Stimulated activated CD4-positive, alpha-beta T cell treated with anti-CD3 and anti-CD28 coated beads, Interleukin-15, amount 100 ng/mL, for 48 hours (primary cell): ENCODE measurements around the gene KCNA1.
"Not testable (repeated sequence)": the region's sequence is repeated elsewhere in the genome, so short reads cannot be mapped to it uniquely, and the experiment has no call there.

Experiments used
- DNase-seq, 2 donors: peaks; one replicate each; pipeline ENCODE4 v3.0.0-alpha.2; 2020; ENCODE audit warnings: low read depth in 2 of 2

KCNA1 gene

DNA sequence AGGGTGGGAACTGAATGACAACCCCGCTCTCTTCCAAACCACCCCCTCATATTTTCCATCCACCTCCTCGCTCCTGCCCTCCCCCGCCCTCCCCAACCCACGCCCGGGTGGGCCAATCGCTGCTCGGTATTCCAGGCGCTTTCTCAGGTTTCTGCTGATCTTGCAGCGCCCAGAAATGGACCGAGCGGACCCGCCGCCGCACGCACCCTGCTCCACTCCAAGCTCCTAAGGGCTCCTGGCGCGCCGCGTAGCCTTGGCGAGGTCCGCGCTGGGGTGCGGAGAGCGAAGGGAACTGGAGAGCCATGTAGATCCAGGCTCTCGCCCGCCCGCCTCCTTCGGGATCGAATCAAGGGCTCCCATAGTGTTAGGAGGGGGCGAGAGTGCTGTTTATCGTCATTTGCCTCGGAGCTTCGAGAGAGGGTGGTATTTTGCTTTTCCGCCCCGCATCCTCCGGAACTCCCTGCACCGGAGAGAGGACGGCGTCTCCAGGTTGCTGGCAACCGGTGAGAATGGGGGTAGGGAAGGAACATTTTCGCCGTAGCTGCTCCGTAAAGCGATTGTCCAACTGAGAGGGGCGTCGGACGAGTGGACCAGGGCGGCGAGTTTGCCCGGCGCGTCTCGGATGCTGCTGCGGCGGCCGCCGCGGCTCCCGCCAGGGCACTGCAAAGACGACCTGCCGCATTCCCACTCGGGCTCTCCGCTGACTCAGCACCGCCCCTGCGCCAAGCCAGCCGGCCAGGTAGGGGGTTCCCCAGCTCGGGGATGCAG, at the start of gene KCNA1:
Gene KCNA1 (plus strand): TSS at position 172 of the 768 bp plus-strand sequence. CDS start 1,474 bp downstream, outside the sequence.
- DNase-seq, result no peak

DNA sequence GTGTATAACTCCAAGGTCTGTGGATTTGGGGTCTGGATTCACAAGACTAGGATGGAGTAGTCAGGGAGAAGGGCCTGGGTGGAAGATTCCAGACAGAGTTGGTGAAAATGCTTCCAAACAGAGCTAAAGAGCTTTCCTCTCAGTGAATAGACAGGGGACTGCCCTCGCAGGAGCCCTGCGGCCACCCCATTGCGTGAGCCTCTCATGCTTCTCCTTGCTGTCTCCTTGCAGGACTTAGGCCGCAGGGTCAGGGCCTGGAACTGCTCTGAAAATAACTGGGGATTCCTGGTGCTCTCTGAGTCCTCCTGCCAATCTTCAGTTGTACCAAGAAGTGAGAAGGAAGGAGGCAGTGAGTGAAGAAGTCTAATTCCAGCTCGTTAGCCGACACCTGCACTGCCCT, 49.0 kb upstream of the KCNA1 start:
- DNase-seq, result no peak

DNA sequence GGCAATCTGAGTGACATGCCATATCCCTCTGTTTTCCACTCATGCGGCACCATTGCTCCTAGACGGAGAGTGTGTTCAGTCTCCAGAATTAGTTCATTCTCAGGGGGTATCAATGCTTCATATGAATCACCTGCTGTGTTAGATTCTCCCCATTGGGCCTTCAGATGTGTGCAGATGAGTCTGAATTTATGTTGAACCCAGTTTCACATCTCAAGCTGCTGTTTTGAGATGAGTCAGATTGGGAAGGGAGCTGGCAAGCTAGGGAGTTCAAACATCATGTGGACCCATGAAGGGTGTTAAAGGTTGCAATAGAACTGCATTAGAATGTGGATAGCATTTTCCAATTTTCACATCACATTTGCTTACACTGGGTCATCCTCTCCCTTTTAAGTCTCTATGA, 46.9 kb upstream of the KCNA1 start:
- DNase-seq, result no peak

DNA sequence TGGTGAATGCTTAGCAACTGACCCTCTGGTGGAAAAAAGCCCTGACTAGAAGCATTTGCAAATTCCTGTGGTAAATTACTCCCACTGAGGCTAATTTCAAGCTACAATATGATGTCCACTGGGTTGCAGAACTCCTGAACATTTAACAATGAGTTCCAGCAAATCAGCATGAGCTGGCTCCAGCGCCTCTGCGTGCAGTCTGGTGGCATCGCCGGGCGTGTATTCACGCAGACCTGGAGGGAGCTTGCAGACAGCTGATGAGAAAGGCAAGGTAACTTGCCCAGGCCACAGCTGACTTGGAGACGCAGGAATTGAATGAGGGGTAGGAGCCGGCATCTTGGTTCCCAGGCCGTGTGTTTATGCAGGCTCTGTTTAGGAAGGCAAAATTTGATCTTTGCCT, 45.1 kb upstream of the KCNA1 start:
- no peak for DNase-seq

DNA sequence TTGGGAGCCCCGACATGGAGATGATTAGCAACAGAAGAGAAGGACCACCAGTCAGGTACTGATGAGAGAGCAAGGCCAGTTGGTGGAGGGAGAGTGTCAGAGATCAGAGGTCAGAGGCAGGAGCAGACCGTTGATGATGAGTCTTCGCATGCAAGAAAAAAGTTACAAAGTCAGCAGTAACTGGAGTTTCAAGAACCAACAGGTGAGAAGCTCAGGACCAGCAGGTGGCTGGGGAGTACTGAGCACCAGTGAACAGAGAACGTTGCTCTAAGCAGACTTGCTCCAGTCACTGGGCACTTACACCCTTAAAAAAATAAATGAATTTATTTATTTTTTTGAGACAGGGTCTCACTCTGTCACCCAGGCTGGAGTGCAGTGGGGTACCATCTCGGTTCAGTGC, 44.5 kb upstream of the KCNA1 start:
- no peak for DNase-seq

DNA sequence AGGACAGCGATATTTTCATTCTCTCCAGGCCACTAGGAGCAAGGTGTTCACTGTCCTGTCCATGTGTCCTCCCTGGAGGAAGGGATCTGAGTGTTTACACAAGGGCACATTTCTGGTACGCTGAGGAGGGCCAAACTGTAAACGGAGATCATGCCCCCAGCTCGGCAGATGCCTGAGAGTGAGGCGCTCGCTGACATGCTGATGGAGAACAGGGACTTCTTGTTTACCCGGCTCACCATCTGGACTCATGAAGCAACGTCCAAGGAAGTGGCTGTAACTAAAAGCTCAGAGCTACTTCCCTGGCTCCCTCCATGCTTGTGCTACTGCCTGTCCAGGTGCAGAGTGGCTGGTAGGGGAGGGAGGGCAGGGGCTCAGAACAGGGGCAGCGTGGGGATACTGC, 43.4 kb upstream of the KCNA1 start:
- DNase-seq, result no peak

DNA sequence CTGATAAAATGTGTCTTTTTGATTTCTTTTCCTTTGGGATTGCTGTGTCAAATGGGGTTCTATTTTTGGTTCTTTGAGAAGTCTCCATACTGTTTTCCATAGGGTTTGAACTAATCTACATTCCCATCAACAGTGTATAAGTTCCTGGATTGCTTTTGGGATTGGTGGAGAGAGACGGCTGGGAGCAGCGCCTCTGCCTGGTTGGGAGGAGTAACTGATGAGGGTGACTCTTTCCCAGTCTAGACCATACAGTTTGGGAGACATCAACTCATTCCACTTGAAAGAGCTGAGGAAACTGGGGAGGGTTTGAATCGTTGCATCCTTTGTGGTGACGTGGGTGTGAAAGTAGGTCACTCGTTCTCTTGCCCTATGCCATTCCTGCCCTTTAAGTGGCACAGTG, 42.3 kb upstream of the KCNA1 start:
- DNase-seq, result no peak

DNA sequence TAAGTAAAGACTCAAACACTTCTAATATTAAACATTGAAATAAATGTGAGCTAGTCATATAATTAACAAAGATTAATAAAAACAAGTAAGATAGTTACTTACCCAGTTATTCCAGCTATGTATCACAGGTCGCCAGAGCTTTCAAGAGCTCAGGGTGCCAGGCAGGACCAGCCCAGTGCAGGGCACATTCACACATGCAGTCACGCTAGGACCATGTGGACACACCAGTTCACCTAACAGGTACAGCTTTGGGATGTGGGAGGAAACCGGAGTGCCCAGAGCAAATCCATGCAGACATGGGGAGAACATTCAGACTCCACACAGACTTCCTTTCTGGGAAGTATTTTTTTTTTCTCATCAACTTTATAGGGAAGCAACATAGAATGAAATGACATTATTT, 39.3 kb upstream of the KCNA1 start:
- DNase-seq, result no peak

DNA sequence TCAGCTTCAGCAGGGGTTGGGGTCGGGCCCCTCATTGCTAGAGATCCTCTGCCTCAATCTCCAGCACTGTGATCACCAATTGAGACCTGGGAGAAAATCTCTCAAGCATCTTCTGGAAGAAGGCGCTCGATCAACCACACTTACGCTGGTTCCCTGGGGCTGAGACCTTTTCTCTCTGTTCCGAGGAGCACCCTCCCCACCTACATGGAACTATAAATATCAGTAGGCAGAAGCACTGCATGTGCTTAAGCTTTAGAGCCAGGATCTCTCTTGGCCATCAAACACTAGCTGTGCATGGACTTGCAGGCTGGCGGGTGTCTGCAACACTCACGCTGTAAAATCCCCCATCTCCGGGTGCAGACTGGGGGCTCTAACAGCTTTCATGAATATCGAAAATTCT, 38.2 kb upstream of the KCNA1 start:
- DNase-seq, result no peak

DNA sequence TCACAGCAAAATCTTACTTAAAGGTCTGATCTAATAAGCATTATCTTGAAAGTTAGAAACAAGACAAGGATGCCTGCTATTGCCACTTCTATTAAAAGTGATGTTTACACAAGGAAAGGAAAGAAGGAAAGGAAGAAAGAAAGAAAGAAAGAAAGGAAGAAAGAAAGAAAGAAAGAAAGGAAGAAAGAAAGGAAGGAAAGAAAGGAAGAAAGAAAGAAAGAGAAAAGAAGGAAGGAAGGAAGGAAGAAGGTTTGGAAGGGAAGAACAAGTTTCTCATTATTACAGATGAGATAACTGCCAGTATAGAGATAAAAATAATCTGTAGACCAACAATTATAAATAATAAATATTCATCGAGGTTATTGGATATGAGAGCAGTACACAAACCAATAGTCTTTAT, 35.8 kb upstream of the KCNA1 start:
- no peak for DNase-seq

DNA sequence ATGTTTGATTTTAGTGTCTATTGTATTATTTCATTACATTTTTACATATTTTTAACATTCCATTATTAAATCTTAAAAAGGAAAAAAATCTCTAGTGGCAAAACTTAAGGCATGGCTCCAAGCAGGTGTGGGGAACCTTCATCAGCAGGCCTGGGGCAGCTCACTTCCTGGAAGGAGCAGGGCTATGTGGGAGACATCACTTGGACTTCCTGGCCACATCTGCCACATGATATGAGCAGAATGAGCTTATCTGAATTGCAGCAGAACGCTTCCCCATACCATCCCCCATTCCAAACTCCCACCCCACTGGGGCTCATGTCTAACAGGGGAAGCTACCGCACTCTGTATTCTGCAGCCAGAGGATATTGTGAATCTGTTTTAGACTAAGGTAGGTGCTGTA, 35.0 kb upstream of the KCNA1 start:
- DNase-seq, result no peak

DNA sequence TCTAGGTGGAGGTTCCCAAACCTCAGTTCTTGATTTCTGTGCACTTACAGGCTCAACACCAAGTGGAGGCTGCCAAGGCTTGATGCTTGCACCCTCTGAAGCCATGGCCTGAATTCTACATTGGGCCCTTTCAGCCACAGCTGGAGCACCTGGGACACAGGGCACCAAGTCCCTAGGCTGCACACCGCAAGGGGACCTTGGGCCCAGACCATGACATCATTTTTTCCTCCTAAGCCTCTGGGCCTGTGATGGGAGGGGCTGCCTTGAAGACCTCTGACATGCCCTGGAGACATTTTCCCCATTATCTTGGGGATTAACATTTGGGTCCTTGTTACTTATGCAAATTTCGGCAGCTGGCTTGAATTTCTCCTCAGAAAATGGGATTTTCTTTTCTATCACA, 30.2 kb upstream of the KCNA1 start:
- DNase-seq, result not testable (repeated sequence)

DNA sequence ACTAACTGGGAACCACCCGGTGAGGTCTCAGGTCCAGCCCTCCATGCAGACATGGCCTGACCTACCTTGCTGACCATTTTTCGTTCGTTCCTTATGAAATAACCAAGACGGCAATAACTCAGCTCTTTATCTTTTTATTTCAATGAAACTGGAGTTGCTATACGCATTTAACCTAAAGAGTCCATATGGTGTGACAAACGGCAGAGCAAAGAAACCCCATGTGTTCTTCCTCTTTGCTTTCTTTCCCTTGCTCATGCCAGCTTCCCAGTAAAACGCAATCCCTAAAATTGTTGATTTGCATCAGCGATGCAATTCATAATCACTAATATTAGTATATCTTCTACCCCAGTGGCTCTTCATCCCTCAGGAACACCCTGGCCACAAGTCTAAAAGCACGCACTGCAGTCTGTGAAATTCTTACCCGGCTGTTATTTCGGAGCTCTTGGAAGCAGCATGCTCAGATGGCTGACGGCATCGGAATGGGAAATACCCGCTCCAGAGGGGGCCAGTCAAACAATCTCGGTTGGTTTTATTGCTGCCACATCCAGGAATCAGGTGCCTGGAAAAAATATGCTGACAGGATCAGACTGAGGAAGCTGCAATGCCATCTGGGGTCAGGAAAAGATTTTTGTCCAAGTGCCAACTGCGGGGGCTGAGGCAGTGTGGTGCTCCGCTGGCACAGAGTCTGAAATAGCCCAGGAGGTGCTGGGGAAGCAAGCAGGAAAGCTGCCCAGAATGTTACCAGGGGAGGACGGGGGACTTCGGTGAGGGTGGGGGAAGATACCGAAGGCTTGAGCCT, 28.2 kb upstream of the KCNA1 start:
- no peak for DNase-seq

DNA sequence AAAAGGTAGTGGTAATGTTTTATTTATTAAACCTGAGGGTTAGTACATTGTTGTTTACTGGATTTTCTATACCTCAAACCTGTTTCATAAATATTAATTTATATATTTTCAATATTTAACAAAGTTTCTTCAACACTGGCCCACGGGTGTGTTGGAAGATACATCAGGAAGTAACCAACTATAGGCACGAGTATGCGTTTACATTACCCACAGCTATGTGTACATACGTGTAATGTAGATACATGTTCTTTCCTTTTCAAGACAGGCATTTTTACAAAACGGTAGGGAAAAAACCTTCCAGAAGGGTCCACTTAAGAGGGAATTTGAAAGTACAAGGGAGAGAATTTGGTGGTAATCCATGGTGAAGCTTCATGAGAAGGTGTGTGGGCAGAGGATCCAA, 17.8 kb upstream of the KCNA1 start:
- DNase-seq, result no peak

DNA sequence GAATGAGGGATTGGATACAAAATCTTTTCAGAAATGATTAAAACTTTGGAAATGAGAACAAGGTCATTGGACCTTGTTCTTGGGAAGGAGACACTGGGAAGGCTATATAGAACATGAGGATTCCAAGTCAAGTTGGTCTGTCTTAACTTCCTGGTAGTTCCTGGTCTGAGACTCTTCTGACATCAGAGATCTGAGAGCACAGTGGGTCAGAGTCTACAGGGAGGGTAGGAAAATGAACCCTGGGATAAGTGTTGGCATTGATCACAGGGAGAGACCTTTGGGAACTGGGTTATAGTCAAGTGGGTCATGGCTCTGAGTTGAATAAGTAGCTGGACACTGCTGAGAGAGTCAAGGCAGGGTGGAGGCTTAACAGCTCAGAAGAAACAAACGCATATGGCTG, 17.3 kb upstream of the KCNA1 start:
- no peak for DNase-seq

DNA sequence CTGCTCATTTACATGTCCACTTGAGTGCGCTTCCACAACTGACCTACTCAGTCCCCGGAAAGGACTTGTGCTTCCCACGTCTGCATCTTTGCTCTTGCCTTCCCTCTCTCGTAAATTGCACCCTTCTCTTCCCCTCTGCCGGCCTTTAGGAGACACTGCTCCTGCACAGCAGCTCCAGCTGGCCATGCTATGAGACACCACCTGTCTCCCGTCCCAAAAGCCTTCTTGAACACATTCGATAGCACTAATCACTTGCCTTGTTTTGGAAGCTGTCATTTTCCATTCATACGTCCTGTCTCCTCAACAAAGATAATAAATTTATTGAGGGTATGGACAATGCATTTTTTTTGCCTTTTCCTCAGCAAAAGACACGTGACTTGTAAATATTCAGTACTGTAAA, 15.7 kb upstream of the KCNA1 start:
- DNase-seq, result no peak

DNA sequence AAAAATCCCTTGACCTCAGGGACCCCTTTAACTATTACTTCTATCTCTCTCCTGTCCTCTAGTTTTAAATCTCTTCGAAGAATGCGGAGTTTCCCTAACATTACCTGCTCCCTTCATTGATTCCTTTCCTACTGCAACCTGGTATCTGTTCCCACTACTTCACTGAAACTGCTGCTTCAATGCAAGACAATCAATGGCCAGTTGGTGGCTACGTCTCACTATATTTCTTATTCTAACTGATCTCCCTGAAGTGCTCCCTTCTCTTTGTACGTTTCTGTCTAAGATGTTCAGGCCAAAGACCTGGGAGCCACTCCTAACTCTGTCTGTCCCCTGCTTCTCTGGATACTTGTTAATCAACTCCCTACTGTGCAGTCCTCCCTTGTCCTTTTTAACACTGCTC, 10.3 kb upstream of the KCNA1 start:
- no peak for DNase-seq

DNA sequence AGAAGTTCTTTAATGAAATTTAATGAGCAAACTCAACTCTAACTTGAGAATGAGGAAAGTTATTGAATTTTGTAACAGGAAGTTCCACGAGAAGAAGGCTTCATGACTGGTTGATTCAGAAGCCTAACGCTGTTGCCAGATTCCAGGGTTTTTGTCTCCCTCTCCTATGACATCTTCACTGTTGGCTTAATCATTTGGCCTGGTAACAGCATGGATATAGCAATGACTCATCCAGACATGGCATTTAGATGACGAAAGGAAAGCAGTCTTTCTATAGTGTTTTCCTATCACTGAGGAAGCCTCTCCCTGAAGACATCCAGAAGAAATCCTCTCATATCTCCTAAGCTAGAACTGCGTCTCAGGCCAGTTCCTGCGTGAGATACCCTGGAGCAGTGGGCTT, 9.4 kb upstream of the KCNA1 start:
- no peak for DNase-seq

DNA sequence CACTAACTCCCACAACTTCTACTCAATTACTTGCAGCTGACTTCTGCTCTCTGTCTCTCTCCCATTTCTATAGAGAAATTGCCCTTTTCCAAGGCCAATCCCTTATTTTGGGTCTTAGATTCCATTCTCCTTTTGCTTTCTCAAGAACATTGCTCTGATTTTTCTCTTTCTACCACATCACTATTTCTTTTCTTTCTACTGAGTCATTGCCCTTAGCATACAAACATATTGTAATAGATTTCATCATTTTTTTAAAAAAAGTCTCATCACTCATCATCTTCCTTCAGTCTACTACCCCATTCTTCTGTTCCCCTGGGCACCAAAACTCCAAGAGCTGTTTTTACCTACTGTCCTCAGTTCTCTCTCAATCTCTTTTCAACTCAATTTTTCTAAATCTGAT, 4.4 kb upstream of the KCNA1 start:
- no peak for DNase-seq

DNA sequence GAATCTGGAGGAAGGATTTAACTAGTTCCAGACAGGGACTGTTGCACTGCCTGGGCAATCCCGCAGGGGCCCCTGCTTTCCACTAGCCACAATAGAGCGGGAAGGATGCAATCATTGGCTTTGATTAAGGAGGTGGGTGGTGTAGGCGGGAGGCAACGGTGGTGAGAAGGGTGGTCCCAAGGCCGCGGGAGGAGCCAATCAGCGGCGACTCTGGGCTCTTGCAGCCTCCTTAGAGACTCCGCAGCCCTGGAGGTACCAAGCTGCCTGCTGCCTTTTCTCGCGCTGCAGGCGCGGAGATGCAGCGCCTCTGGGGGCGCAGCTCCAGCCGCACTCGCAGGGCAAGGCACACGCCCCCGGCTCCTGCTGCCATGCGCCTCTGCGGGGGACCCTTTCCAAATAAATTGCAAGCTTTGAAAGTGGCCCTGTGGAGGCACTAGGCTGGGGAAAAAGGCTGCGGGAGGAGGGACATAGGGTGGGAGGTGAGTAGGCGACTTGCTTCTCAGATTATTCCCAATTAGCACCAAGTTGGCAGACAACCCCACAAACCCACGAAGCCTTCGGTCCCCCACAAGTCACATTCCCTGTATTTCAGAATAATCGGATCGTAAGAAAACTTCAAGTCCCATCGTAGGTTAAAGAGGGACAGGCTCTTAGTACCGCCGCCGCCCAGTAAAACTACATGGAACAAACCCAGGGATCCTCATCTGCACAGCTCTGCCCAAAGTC, 858 bp upstream of the KCNA1 start:
- no peak for DNase-seq

DNA sequence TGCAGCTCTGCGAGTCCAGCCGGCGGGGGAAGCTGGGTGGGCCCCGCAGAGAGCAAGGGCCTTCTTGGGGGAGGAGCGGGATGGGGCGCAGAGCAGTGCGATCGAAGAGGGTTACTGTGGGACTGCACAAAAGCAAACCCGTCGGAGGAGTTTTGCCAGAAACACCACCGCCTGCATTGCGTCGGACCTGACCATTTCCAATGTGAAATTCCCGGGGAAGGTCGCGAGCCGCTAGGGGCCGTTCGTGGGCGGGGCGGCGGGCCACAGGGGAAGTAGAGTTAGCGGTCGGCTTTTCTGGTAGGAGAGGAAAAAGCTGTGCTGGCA, 333 bp upstream of the KCNA1 start:
- no peak for DNase-seq

DNA sequence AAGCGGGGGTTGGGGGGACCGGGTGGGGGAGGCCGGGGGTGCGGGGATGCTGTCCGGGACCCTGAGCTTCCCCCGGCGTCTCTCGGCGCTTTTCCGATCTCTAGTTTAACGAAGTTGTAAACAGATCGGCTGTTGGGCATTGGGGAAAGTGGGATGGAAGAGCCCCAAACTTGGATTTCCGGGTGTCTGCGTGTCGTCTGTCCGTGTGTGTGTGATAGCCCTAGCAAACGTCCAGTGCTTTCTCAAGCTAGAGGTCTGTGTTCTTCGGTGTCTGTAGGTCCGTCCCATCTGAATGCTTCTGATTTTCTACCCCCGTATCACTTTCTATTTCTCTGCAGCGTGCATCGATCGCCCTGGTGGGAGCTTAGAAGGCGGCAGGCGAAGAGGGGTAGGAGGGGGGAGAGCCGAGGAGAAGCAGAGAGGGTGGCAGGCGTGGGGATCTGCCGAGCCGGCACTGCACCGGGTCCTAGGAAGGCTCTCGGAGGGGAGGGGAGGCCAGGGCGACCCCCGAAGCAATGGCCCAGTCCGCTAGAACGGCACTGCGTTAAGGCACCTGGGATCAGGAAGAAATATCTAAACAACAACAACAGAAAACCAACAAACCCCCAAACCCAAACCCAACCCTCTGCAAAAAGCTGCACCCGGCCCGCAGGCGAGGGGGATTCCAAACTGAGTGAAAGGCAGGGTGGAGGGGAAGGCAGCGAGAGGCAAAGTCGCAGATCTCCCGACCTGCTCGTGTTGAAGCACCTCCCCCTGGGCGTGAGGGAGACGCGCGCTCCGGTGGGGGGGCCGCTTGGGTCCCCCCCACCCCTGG, 1.0 kb downstream of the KCNA1 start:
- DNase-seq, result no peak
